DND-41 (cell line): ENCODE data around the gene EBF4.

ENCODE experiments used
- ATAC-seq: fragments of 200-7000 bp; cut with Tn5 transposase; 3 replicates; pipeline ENCODE4 v1.9.1; 2021; ENCODE audit warnings: low read depth; ENCODE audit not compliant: insufficient read depth
- DNase-seq: peaks from one replicate; pipeline ENCODE4 v3.0.0-alpha.2; 2020
- H2AFZ ChIP-seq: 2 replicates; pipeline ENCODE4 v1.6.0; 2012; ENCODE audit warnings: low read depth, low read length
- H3K27ac ChIP-seq: 2 replicates; pipeline ENCODE4 v1.5.1; 2012; ENCODE audit warnings: low read length, inconsistent platforms
- H3K27me3 ChIP-seq: fragments of 200-600 bp; sonication (generic); 2 replicates; pipeline ENCODE4 v1.6.0; 2012; ENCODE audit warnings: low read length, mild to moderate bottlenecking, inconsistent platforms; ENCODE audit not compliant: insufficient read depth, poor library complexity
- H3K36me3 ChIP-seq: 2 replicates; pipeline ENCODE4 v1.5.1; 2012; ENCODE audit warnings: low read length, inconsistent platforms; ENCODE audit not compliant: insufficient read depth
- H3K4me1 ChIP-seq: 2 replicates; pipeline ENCODE4 v1.5.1; 2012; ENCODE audit warnings: mild to moderate bottlenecking, low read length; ENCODE audit not compliant: insufficient read depth
- H3K4me2 ChIP-seq: 2 replicates; pipeline ENCODE4 v1.6.0; 2012; ENCODE audit warnings: mild to moderate bottlenecking, moderate library complexity, low read length, inconsistent platforms; ENCODE audit not compliant: insufficient read depth
- H3K4me3 ChIP-seq, 2 experiments: fragments of 200-600 bp in 1 of 2; shearing (Covaris generic) in 1 of 2; 2 replicates each; pipeline ENCODE4 v1.5.1; 2012 to 2016; ENCODE audit warnings: inconsistent platforms in 2 of 2, low read length in 2 of 2, mild to moderate bottlenecking in 2 of 2, low read depth in 1 of 2, moderate library complexity in 1 of 2
- H3K79me2 ChIP-seq: 2 replicates; pipeline ENCODE4 v1.6.0; 2012; ENCODE audit warnings: low read length, inconsistent platforms; ENCODE audit not compliant: insufficient read depth
- H3K9ac ChIP-seq: 2 replicates; pipeline ENCODE4 v1.6.0; 2012; ENCODE audit warnings: low read depth, mild to moderate bottlenecking, inconsistent platforms, low read length, moderate library complexity
- H3K9me3 ChIP-seq: 2 replicates; pipeline ENCODE4 v1.5.1; 2012; ENCODE audit warnings: low read length, moderate library complexity, mild to moderate bottlenecking, inconsistent platforms; ENCODE audit not compliant: insufficient read depth, severe bottlenecking
- H4K20me1 ChIP-seq: 2 replicates; pipeline ENCODE4 v1.6.0; 2012; ENCODE audit warnings: low read length; ENCODE audit not compliant: insufficient read depth
- EZH2 ChIP-seq: IDR thresholded peaks from 3 replicates; pipeline ENCODE4 v1.6.1; 2012; ENCODE audit warnings: borderline replicate concordance, low read depth, mild to moderate bottlenecking, moderate library complexity, low read length, inconsistent platforms; ENCODE audit not compliant: severe bottlenecking
- TF ChIP-seq, protein P1 (sequence below): IDR thresholded peaks from 2 replicates; pipeline ENCODE4 v1.5.1; 2012; ENCODE audit warnings: borderline replicate concordance, low read length, moderate library complexity, mild to moderate bottlenecking; ENCODE audit not compliant: poor library complexity, severe bottlenecking; ENCODE audit errors: extremely low read depth

EBF4 gene

DNA sequence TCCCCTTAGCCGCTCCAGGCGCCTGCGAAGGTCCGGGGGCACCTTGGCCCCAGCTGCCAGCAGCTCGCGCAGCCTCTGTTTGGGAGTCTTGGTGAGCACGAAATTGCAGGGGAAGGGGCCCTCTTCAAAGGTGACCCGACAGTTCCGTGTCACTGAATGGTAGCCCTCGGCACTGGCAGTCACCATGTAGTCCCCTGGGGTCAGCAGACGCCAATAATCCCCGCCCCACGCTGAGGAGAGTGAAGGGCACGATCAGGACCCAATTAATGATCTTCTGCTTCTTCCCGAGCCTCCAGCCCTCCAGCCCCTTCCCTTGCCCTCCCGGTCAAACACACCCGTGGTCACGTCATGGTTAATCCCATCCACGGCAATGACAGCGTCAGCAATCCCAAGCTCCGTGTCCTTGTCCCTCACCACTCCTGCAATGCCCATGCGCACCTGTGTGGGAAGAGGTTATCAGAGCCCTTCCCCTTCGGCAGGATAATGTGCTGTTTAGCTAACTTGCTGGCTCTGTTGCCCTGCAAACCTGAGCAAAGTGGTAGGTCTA lies 101.7 kb downstream of the EBF4 start:
- Histone ChIP-seq H3K9ac (no peak overlapping the region), H3K36me3 (no peaks in the 10 kb centered on the region), H4K20me1 (peaks cover 17% of the 10 kb centered on the region), H3K79me2 (no peaks in the 10 kb centered on the region), H3K27ac (no peak overlapping the region), H3K27me3 (peaks cover 21% of the 10 kb centered on the region), H3K4me1 (no peaks in the 10 kb centered on the region), H3K4me2 (no peak overlapping the region), H2AFZ (no peak overlapping the region), H3K9me3 (no peaks in the 10 kb centered on the region), H3K4me3 (no peak overlapping the region)
- TF ChIP-seq EZH2, result no peak
- TF ChIP-seq, protein P1, sequence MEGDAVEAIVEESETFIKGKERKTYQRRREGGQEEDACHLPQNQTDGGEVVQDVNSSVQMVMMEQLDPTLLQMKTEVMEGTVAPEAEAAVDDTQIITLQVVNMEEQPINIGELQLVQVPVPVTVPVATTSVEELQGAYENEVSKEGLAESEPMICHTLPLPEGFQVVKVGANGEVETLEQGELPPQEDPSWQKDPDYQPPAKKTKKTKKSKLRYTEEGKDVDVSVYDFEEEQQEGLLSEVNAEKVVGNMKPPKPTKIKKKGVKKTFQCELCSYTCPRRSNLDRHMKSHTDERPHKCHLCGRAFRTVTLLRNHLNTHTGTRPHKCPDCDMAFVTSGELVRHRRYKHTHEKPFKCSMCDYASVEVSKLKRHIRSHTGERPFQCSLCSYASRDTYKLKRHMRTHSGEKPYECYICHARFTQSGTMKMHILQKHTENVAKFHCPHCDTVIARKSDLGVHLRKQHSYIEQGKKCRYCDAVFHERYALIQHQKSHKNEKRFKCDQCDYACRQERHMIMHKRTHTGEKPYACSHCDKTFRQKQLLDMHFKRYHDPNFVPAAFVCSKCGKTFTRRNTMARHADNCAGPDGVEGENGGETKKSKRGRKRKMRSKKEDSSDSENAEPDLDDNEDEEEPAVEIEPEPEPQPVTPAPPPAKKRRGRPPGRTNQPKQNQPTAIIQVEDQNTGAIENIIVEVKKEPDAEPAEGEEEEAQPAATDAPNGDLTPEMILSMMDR, result no peak
- DNase-seq, result no peak
- no peak for ATAC-seq

DNA sequence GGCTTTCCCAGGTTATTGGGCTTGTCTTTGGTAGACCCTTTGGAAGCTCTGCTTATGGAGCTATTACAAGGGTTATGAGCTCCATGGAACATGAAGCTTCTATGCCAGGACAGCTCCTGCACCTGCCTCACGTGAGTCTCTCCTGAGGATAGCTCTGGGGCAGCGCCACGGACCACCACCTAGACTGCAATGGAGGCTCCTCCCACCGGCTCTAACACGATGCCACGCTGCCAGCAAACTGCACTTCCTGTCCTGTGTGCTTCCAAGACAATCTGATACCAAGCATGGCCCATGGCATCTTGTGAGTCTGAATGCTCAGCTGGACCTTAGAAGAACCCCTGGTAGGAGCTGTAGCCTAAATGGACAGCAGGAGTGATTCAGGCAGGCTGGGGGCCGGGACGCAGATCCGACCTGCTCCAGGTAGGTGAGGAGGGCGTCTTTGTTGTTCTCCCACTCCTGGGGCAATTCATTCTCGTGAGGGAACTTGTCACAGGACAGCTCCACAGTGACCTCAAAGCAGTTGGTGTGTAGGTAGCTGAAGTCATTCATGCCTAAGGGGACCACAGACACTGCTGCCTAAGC lies 102.4 kb downstream of the EBF4 start:
- no peaks in the 10 kb centered on the region for H3K36me3 ChIP-seq
- H3K4me1 ChIP-seq, result no peaks in the 10 kb centered on the region
- H3K79me2 ChIP-seq, result no peaks in the 10 kb centered on the region
- H2AFZ ChIP-seq, result no peak overlapping the region
- H3K27me3 ChIP-seq, result peaks cover 21% of the 10 kb centered on the region
- H3K4me3 ChIP-seq, result no peak overlapping the region
- no peaks in the 10 kb centered on the region for H3K9me3 ChIP-seq
- ATAC-seq (no peak), DNase-seq (no peak)
- no peak overlapping the region for H3K27ac ChIP-seq
- no peak overlapping the region for H3K4me2 ChIP-seq
- TF ChIP-seq, protein P1, result no peak
- no peak for TF ChIP-seq EZH2
- H3K9ac ChIP-seq, result no peak overlapping the region
- H4K20me1 ChIP-seq, result peaks cover 23% of the 10 kb centered on the region

DNA sequence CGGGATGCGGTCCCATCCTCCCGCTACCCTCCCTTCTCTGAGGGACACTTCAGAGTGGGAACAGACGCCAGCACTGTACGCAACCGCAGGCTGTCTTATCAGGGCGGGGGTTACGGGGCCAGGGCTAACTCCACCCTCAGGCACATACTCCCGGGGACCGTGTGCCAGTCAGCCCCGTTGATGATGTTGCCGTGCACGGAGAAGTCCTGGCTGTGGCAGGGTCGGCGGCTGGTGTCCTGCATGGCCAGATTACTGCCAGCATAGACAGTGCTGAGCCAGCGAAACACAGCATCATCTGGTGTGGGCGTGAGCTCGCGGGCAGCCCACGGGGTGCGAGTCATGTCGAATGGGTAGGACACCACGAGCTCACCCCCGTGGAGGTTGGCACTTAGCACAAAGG lies 102.9 kb downstream of the EBF4 start:
- peaks cover 23% of the 10 kb centered on the region for H4K20me1 ChIP-seq
- TF ChIP-seq, protein P1, result no peak
- TF ChIP-seq EZH2, result no peak
- H3K4me3 ChIP-seq, result no peak overlapping the region
- no peak overlapping the region for H3K9ac ChIP-seq
- ATAC-seq, result no peak
- H3K4me2 ChIP-seq, result no peak overlapping the region
- no peak overlapping the region for H2AFZ ChIP-seq
- H3K27ac ChIP-seq, result no peak overlapping the region
- H3K36me3 ChIP-seq, result no peaks in the 10 kb centered on the region
- H3K27me3 ChIP-seq, result peaks cover 25% of the 10 kb centered on the region
- H3K4me1 ChIP-seq, result no peaks in the 10 kb centered on the region
- no peak for DNase-seq
- H3K79me2 ChIP-seq, result no peaks in the 10 kb centered on the region
- no peaks in the 10 kb centered on the region for H3K9me3 ChIP-seq
